Measurements from ENCODE around the gene SLC15A3. TPM values are rescaled to one million over a fixed set of nuclear protein-coding genes. Genes with fewer than 3 reads are reported as not detected.
"Not testable (repeated sequence)": the region's sequence is repeated elsewhere in the genome, so short reads cannot be mapped to it uniquely, and the experiment has no call there.

Gene SLC15A3
- total RNA-seq, 1 donor from 2014 or later = 49.4 TPM

DNA sequence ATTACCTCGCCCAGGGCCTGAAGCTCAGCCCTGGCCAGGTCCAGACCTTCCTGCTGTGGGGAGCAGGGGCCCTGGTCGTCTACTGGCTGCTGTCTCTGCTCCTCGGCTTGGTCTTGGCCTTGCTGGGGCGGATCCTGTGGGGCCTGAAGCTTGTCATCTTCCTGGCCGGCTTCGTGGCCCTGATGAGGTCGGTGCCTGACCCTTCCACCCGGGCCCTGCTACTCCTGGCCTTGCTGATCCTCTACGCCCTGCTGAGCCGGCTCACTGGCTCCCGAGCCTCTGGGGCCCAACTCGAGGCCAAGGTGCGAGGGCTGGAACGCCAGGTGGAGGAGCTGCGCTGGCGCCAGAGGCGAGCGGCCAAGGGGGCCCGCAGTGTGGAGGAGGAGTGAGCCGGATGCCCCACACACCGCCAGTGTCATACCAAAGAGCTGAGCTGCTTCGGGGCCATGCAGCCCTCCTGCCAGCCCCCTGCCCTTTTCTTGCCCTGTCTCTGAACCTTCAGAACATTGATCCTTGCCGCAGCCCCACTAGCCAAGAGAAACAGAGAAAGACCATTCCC, 30.1 kb downstream of the SLC15A3 start:
- ATAC-seq (no peak), DNase-seq (ENCODE audit: low spot score) (peak; percentile 39)
- intact Hi-C loops (cut with DNase I) = no loop called here

DNA sequence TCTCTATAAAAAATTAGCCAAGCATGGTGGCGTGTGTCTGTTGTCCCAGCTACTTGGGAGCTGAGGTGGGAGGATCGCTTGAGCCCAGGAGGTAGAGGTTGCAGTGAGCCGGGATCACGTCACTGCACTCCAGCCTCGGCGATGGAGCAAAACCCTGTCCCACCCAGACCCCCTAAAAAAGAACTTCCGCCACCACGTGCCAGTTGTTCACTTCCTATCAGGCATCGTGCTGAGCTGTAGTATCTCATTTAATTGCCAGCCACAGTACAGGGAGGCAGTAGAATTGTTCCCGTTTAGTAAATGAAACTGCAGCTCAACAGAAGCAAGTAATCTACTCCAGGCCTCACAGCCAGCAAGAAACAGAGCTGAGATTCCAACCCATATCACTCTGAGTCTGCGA, 30.7 kb downstream of the SLC15A3 start:
- no peak for ATAC-seq
- intact Hi-C loops (cut with DNase I) = no loop called here

DNA sequence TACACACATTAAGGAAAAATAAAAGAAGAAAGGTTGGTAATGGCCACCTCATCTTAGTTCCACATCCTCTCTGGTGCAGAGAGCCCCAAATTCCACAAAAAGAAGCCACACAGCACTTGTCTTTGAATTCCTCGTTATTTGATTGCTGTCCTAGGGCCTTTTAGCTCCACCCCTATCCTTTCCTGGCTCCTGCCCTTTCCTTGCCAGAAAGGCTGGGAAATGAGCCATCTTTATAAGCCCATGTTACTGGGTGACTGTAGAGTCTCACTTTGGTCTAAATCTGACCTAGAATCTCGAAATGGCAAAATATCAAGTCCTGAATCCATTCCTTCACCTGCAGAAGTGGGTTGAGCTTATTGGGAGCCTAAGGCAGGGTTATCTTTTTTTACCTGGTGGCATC, 32.0 kb downstream of the SLC15A3 start:
- DNase-seq (ENCODE audit: low spot score) (no peak), ATAC-seq (no peak)
- intact Hi-C loops (cut with DNase I) = loop anchor here (5.0 kb wide), 1 partner anchor 1747 kb away; the partner anchor contains the start of genes C11orf98 and CSKMT

More for the DNA sequence above, 30.7 kb downstream of the SLC15A3 start:
- DNase-seq (ENCODE audit: low spot score) = no peak

DNA sequence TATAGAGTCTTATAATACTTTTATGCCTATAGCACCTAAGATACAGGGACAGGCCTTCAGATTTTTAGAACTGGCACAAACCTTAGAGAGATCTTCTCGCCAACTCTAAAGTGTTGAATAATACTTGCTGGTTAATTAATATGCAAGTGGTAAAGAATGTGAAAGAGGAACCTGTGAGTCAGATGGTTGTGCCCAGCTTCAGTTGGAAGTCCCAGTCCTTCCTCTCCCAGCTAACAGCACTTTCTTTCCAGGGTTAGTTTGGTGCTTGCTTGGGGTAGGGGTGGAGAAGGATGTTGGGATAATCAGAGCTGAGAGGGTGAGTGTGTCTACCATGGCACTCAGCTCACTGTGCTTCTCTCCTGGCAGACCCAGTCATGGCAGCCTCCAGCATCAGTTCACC, 32.7 kb downstream of the SLC15A3 start:
- ATAC-seq (no peak), DNase-seq (ENCODE audit: low spot score) (no peak)
- intact Hi-C loops (cut with DNase I) = loop anchor here (5.0 kb wide), 1 partner anchor 1748 kb away; the partner anchor contains the start of genes C11orf98 and CSKMT

DNA sequence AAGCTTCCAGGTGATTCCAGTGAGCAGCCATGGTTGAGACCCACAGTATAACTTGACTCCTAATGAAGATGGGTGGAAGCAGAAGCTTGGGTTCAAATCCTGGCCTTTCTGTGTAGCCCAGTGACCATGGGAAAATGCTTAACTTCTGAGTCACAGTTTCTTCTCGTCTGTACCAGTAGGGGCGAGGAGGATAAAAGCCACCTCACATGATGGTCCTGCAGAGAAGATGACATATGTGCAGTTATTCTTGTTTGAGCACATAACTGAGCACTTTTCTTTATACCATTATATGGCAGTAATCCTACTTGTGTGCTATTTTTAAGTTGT, 33.1 kb downstream of the SLC15A3 start:
- no peak for ATAC-seq
- DNase-seq (ENCODE audit: low spot score) = no peak
- intact Hi-C loops (cut with DNase I) = loop anchor here (5.0 kb wide), 1 partner anchor 1748 kb away; the partner anchor contains the start of genes C11orf98 and CSKMT

DNA sequence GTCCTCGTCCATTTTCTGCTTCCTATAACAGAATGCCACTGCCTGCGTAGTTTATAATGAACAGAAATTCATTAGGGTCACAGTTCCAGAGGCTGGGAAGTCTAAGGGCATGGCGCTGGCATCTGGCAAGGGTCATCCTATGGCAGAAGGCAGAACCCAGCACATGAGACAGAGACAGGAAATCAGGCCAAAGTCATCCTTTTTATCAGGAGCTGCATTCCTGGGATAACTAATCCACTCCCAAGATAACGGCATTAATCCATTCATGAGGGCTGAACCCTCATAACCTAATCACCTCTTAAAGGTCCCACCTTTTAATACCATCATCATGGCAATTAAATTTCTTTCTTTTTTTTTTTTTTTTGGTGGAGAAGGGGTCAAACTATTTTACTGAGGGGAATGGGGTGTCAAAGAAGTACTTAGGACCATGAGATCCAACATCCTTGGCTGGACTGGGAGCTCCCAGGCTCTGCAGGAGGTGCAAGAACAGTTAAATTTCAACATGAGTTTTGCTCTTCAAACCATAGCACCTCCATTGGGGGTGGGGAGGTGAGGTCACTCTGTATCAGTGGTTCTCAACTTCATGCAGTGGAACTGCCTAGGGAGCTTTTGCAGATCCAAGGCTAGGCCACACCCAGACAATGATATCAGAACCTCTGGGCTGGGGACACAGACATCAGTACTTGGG, 33.6 kb downstream of the SLC15A3 start:
- no peak for DNase-seq (ENCODE audit: low spot score)
- no peak for ATAC-seq
- intact Hi-C loops (cut with DNase I) = loop anchor here (5.0 kb wide), 1 partner anchor 1749 kb away; the partner anchor contains the start of genes C11orf98 and CSKMT

DNA sequence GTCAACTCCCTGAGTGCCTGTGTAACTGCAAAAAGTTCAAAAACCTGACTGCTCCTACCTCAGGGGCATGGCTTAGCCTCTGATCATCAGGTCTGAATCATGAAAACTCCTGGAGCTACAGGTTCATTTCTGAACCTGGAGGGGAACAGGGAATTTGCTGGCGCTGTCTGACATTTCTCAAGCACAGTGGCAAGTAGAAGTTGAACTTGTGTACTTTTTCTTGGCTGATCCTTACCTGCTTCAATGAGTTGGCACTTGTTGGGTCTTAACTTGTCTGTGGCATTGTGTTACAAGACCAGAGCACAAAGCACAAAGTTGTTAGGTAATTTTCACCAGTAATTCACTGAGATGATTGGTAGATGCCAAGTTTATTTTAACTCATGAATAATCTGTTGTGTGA, 34.7 kb downstream of the SLC15A3 start:
- intact Hi-C loops (cut with DNase I) = loop anchor here (5.0 kb wide), 1 partner anchor 1750 kb away; the partner anchor contains the start of genes C11orf98 and CSKMT
- ATAC-seq = no peak
- DNase-seq (ENCODE audit: low spot score) = no peak

DNA sequence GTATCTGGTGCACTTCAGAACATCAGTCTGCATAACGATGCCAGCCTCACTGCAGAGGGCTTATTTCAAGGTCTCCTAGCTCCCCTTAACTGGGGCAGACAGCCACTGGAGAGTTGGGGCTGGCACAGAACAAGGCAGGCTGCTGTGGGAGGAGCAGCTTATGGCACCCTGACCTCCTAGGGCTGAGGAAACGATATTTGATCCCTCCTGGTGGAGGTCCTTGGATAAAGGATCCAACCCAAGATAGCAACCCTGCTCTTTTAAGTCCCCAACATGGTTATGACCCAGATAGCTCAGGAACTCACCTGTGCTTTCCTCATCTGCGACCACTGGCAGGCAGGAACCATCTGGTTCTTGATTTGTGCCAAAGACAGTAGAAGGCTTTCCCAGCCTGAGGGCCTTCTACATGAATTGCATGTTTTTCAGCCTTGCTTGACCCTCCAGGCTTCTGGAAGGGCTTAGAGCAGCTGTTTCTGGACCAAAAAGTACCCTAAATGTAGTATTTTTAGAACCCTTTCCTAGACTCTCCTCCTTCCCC, 35.2 kb downstream of the SLC15A3 start:
- DNase-seq (ENCODE audit: low spot score) (no peak), ATAC-seq (no peak)
- intact Hi-C loops (cut with DNase I) = loop anchor here (5.0 kb wide), 1 partner anchor 1751 kb away; the partner anchor contains the start of genes C11orf98 and CSKMT

DNA sequence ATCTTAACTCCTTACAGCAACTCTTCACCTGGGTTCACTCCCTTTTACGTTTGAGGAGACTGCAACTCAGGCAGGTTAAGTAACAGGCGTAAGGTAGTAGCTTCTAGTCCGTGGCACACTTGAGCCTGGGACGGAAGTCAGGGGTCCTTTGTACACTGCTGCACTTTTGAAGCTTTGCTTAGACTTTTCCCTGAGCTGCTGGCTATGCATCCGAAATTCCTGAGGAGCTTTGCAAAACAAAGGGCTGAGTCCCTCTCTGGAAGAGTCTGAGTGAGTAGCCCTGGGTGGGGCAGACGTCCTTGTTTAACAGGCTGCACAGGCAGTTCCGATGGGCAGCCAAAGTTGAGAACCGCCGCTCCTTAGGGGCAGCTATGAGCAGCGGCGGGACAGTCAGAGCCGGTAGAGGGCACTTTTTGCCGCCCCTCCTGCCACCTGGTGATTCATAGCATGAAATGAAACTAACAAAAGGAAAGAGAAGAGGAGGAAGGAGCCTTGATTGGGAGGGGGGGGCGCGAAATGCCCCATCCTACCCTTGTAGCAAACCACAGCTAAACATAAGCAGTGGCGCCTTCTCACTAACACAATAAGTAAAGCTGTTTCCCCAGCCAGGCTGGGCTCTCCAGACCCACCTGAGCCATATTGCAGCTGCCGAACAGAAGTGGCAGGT, 36.6 kb downstream of the SLC15A3 start:
- peak; percentile 51 for ATAC-seq
- intact Hi-C loops (cut with DNase I) = loop anchor here (5.0 kb wide), 1 partner anchor 1752 kb away; the partner anchor contains the start of genes C11orf98 and CSKMT
- DNase-seq (ENCODE audit: low spot score) = no peak

DNA sequence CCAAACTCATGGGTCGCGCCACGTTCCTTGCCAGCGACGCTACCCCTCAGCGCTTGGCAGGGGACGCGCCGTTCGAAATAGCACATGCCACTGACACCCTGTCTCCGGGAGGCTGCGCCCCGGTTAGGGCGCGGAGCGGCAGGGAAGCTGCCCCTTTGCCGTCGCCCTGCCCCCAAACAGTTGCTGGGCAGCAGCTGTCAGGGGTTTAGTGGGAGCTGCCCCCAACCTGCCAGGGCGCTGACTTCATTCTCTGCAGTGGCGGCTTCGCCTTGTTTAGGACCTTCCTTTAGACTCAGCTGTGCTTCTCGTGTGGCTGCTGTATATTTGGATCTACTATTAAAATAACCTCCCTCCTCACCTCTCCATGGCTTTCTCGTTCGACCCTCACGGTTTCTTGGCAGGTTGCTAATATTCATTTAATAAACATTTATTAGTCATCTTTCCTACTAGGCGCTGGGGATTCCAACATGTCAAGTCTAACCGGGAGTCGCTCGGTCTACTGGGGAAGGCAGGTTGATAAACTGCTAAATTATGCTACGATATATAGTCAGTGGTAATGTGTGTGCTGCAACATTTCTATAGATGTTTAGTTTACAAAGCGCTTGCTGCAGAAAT, 37.2 kb downstream of the SLC15A3 start:
- intact Hi-C loops (cut with DNase I) = loop anchor here (5.0 kb wide), 1 partner anchor 1753 kb away; the partner anchor contains the start of genes C11orf98 and CSKMT
- no peak for DNase-seq (ENCODE audit: low spot score)
- peak; percentile 38 for ATAC-seq

DNA sequence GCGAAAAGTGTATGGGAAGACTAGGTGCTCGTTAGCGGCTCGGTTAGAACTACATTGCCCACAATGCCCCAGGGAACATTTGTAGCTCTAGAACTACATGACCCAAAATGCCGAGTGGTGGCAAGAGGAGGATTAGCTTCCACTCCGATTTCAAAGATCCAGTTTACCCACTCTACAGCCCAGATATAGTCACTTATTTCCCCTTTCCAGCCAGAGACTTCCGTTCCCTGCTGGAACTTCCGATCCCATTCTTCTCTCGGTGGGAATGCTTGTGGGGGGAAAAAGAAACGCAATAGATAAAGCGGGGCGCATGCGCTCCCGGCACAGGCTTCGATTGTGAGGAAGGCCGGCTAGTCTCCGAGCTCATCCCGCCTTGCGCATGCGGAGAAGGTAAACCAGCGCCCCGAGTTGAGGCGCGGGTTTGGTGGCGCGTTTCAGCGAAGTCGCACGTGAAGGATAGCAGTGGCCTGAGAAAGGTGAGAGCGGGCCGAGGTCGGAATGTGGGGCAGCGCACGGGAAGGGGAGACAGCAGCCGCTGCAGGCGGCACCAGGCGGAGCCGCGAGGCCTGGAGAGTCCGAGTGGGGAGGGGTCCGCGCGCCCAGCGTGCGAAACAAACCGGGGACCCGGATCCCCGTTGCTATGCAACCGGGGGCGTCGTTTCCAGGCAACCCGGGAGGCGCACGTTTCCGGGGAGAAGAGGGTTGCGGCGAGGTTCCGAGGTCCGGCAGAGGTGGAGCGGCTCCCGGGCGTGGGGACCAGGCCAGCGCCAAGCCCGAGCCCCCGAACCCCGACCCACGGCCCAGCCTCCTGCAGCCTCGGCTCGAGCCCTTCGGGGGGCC, 38.0 kb downstream of the SLC15A3 start, which contains the start of gene TMEM109:
Gene TMEM109 (plus strand): TSS at position 366 of the 840 bp plus-strand sequence. CDS start 5,536 bp downstream, outside the sequence.
- intact Hi-C loops (cut with DNase I) = no loop called here
- peak; percentile 94 for ATAC-seq

DNA sequence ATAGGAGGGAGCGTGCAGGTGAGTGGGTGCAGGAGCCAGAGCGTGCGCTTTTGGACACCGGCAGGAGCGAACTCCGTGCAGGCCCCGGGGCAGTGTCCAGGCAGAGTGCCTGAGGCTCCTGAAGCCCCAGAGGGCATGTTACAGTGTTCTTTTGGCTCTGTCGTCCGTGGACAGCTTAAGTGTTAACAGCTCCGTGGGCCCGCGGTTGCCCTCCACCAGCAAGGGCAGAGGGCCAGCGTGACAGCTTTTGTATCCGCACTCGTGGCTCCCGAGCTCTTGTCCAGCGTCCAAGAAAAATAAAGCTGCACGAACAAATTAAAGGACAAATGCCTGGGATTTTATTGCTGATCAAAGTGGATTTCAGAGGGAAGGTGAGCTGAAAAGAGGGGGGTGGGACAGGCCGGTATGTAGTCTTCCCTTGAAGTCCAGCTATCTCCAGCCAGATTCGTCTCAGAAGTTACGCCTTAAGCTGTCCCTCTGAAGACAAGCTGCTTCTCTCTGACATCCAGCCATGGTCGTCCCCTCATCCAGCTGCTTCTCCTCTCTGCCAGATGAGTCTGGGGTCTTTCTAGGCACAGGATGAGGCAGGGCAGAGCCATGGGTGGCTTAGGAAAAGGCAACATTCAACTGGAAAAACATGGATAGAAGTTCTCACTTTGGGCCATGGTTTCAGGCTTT, 39.0 kb downstream of the SLC15A3 start:
- DNase-seq (ENCODE audit: low spot score) = no peak
- intact Hi-C loops (cut with DNase I) = no loop called here
- no peak for ATAC-seq

More for the DNA sequence above, 38.0 kb downstream of the SLC15A3 start, which contains the start of gene TMEM109:
- peak; percentile 93 for DNase-seq (ENCODE audit: low spot score)

DNA sequence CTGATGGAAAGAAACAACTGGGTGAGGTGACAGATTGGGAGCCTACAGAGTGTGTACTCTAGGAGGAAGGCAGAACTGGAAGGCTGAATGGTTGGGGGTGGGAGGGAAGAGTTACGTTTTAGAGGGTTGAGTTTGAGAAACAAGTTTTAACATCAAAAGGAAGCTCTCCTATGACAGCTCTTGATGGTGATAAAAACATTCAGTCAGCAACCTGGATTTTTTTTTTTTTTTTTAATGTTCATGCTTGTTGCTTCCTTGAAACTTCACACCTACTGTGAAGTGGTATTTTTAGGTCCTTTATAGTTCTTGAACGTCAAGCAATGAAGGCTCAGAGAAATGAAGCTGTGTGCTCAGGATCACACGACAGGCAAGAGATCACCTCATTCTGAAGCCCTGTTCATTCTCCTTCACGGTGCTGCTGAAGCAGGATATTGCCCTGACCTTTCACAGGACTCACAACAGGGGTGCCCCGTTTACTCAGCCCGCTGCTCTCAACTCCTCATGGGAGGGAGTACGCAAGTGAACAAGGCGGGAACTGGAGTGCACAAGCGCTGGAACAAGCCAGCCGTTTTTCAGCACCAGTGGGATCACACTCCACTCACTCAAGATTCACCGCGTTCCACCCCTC, 39.6 kb downstream of the SLC15A3 start:
- intact Hi-C loops (cut with DNase I) = no loop called here
- ATAC-seq = no peak
- DNase-seq (ENCODE audit: low spot score) = no peak

DNA sequence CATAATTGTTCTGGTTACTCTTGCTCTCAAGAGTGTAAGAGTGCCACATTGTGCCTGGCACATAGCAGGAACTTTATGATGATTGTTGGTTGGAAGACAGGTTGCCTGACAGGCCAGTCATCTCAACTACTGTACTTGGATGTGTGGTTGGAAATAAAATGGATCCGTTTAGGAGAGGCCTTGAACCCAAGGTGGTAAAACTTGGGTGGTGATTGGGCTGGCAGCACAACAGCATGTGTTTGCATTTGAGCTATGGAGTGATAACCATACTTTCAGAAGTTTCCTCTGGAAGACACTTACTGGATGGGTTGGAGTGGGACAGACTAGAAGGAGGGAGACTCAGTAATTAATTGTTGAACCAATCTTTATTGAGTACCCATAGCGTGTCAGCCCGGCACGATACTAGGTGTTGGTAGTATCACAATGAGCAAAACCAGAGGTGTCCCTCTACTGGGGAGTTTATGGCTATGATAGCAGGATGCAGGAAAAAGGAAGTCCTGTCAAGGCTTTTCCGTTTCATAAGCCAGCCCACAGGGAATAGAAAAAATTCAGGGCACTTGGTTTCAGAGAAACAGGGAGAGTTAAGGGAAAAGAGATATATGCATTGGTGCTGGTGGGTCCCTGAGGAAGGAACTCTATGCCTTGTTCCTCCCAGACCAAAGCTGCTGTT, 41.1 kb downstream of the SLC15A3 start:
- intact Hi-C loops (cut with DNase I) = no loop called here
- ATAC-seq = no peak
- no peak for DNase-seq (ENCODE audit: low spot score)

DNA sequence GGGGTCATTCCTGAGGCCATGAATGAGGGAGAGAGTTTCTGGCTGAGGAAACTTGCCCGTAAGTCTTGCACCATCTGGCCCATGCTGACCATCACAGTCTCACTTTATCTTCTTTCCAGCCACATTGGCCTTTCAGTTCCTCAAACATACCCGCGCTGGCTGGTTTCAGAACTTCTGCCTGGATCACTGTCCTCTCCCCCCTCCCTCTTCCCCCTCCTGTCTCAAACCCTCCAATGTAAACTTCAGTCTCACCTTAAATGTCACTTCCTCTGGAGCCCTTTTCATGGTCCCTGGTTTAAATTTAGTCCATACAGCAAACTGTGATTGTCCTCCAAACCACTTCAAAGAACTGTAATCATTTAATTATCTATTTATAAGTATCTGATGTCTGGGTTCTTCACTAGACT, 41.7 kb downstream of the SLC15A3 start:
- intact Hi-C loops (cut with DNase I) = no loop called here
- no peak for ATAC-seq
- no peak for DNase-seq (ENCODE audit: low spot score)

DNA sequence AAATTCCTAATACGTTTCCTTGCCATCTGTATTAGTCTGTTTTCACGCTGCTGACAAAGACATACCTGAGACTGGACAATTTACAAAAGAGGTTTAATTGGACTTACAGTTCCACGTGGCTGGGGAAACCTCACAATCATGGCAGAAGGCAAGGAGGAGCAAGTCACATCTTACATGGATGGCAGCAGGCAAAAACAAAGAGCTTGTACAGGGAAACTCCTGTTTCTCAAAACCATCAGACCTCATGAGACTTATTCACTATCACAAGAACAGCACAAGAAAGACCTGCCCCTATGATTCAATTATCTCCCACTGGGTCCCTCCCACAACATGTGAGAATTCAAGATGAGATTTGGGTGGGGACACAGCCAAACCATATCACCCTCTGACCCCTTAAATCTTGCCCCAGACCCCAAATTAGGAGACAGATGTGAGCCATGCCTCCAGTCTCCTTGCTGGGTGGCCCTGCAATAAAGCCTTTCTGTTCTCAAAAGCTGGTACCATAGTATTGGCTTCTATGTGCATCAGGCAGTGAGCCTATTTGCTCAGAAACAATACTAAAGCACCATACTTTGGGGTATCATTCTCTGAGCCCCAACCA, 42.2 kb downstream of the SLC15A3 start:
- DNase-seq (ENCODE audit: low spot score); intact Hi-C loops (cut with DNase I); ATAC-seq: not testable (repeated sequence)
